Fibroblast of lung (primary cell): Measurements from ENCODE around the gene RERE. TPM values are rescaled to one million over a fixed set of nuclear protein-coding genes. Genes with fewer than 3 reads are reported as not detected.
A peak's percentile ranks its signal among the peaks of the same experiment; 100 is the strongest.

Experiments used
- DNase-seq, 2 donors: peaks; one replicate each; pipeline versions ENCODE4 v3.0.0 to v3.0.0-alpha.2; 2010; ENCODE audit warnings: low read depth in 2 of 2
- H2AFZ ChIP-seq: 2 replicates; pipeline ENCODE4 v1.5.1; 2012; ENCODE audit warnings: low read length, control low read depth, inconsistent platforms
- H3K27ac ChIP-seq: 2 replicates; pipeline ENCODE4 v1.5.1; 2011; ENCODE audit warnings: low read length, control low read depth; ENCODE audit not compliant: insufficient read depth
- H3K27me3 ChIP-seq: 2 replicates; pipeline ENCODE4 v1.5.1; 2011; ENCODE audit warnings: mild to moderate bottlenecking, low read length; ENCODE audit not compliant: control insufficient read depth, insufficient read depth
- H3K36me3 ChIP-seq: 2 replicates; pipeline ENCODE4 v1.5.1; 2011; ENCODE audit warnings: low read length; ENCODE audit not compliant: control insufficient read depth, insufficient read depth
- H3K4me1 ChIP-seq: 2 replicates; pipeline ENCODE4 v1.5.1; 2011; ENCODE audit warnings: low read length; ENCODE audit not compliant: control insufficient read depth, insufficient read depth; ENCODE audit errors: extremely low read depth
- H3K4me2 ChIP-seq: 2 replicates; pipeline ENCODE4 v1.5.1; 2011; ENCODE audit warnings: low read length, control low read depth; ENCODE audit not compliant: insufficient read depth; ENCODE audit errors: extremely low read depth
- H3K4me3 ChIP-seq, 4 experiments: fragments of 200-600 bp in 1 of 4; sonication (generic) in 1 of 4; replicated peaks in 1 of 4; 2 replicates each; pipeline ENCODE4 v1.5.1; 2011 to 2016; ENCODE audit warnings: low read length in 4 of 4, low read depth in 3 of 4, mild to moderate bottlenecking in 3 of 4, control low read depth in 2 of 4, inconsistent platforms in 1 of 4, mixed read lengths in 1 of 4; ENCODE audit not compliant: insufficient read depth in 1 of 4; ENCODE audit errors: control extremely low read depth in 1 of 4
- H3K79me2 ChIP-seq: 2 replicates; pipeline ENCODE4 v1.5.1; 2012; ENCODE audit warnings: mild to moderate bottlenecking, low read length, inconsistent platforms; ENCODE audit not compliant: control insufficient read depth, insufficient read depth
- H3K9ac ChIP-seq: 2 replicates; pipeline ENCODE4 v1.5.1; 2011; ENCODE audit warnings: mild to moderate bottlenecking, low read length, control low read depth; ENCODE audit not compliant: insufficient read depth
- H3K9me3 ChIP-seq: 2 replicates; pipeline ENCODE4 v1.5.1; 2012; ENCODE audit warnings: low read depth, low read length; ENCODE audit not compliant: control insufficient read depth, insufficient read depth
- H4K20me1 ChIP-seq: 2 replicates; pipeline ENCODE4 v1.5.1; 2011; ENCODE audit warnings: low read length; ENCODE audit not compliant: control insufficient read depth, insufficient read depth; ENCODE audit errors: extremely low read depth
- EZH2 ChIP-seq: IDR thresholded peaks from 2 replicates; pipeline ENCODE4 v1.5.1; 2012; ENCODE audit warnings: low read length, control low read depth, mild to moderate bottlenecking; ENCODE audit errors: missing control alignments
- polyA plus RNA-seq, 2 donors: library from polyadenylated mRNA; depleted of rRNA in 1 of 2; stranded (reverse) in 1 of 2; unstranded in 1 of 2; fragments of >200 nt; gene quantifications; 2 replicates each; pipeline ENCODE4 v1.2.1, GENCODE V29; 2011 to 2012; ENCODE audit warnings: missing spikeins in 1 of 2
- total RNA-seq: library from RNA; depleted of rRNA; stranded (reverse); fragments of >200 nt; gene quantifications from 2 replicates; pipeline ENCODE4 v1.2.1, GENCODE V29; 2014
- TF ChIP-seq, protein P1 (sequence below), 2 donors: IDR thresholded peaks in 1 of 2; conservative IDR thresholded peaks in 1 of 2; 1 replicate in 1 of 2; 2 replicates in 1 of 2; pipeline ENCODE4 v1.5.1; 2011 to 2012; ENCODE audit warnings: low read length in 2 of 2, control low read depth in 1 of 2, inconsistent platforms in 1 of 2, low read depth in 1 of 2, mild to moderate bottlenecking in 1 of 2

Gene RERE
- total and polyA plus RNA-seq, 2 donors (not counting 1 experiment from before 2014, with no cell fraction given), result 3.7 to 51.0 TPM

DNA sequence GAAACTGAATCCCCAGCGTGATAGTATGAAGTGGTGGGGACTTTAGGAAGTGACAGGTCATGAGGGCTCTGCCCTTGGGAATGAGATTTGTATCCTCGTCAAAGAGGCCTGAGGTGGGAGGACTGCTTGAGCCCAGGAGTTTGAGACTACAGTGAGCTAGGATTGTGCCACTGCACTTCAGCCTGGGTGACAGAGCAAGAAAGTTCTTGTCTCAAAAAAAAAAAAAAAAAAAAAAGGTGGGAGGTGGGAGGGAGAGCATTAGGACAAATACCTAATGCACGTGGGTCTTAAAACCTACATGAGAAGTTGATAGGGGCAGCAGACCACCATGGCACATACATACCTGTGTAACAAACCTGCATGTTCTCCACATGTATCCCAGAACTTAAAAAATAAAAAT, 24.0 kb upstream of the RERE start:
- Histone ChIP-seq H3K27me3 (no peaks in the 10 kb centered on the region), H3K36me3 (no peaks in the 10 kb centered on the region), H3K4me2 (no peak overlapping the region), H3K9ac (no peak overlapping the region), H2AFZ (no peak overlapping the region), H3K79me2 (no peaks in the 10 kb centered on the region), H3K4me1 (no peaks in the 10 kb centered on the region), H3K9me3 (no peaks in the 10 kb centered on the region), H4K20me1 (no peaks in the 10 kb centered on the region), H3K27ac (no peak overlapping the region), H3K4me3 (no peak overlapping the region)
- no peak for TF ChIP-seq EZH2
- TF ChIP-seq, protein P1, sequence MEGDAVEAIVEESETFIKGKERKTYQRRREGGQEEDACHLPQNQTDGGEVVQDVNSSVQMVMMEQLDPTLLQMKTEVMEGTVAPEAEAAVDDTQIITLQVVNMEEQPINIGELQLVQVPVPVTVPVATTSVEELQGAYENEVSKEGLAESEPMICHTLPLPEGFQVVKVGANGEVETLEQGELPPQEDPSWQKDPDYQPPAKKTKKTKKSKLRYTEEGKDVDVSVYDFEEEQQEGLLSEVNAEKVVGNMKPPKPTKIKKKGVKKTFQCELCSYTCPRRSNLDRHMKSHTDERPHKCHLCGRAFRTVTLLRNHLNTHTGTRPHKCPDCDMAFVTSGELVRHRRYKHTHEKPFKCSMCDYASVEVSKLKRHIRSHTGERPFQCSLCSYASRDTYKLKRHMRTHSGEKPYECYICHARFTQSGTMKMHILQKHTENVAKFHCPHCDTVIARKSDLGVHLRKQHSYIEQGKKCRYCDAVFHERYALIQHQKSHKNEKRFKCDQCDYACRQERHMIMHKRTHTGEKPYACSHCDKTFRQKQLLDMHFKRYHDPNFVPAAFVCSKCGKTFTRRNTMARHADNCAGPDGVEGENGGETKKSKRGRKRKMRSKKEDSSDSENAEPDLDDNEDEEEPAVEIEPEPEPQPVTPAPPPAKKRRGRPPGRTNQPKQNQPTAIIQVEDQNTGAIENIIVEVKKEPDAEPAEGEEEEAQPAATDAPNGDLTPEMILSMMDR (conservative IDR thresholded peaks at IDR 0.05 in 1 of 2, IDR thresholded peaks at IDR 0.05 in 1 of 2; ENCODE audit: low read depth in 1 of 2, low read length in 2 of 2), result no peak
- no peak for DNase-seq

DNA sequence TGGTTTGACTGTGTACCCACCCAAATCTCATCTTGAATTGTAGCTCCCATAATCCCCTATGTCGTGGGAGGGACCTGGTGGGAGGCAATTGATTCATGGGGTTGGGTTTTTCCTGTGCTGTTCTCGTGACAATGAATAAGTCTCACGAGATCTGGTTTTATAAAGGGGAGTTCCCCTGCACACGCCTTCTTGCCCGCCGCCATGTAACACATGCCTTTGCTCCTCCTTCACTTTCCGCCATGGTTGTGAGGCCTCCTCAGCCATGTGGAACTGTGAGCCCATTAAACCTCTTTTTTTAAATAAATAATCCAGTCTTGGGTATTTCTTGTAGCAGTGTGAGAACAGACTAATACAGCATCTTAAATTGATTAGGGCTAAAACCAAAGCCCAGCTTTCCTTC, 22.6 kb upstream of the RERE start:
- H3K9ac ChIP-seq, result no peak overlapping the region
- no peak for DNase-seq
- no peaks in the 10 kb centered on the region for H3K36me3 ChIP-seq
- H3K4me2 ChIP-seq, result no peak overlapping the region
- H3K4me1 ChIP-seq, result peaks cover 2% of the 10 kb centered on the region
- no peaks in the 10 kb centered on the region for H3K9me3 ChIP-seq
- no peaks in the 10 kb centered on the region for H3K79me2 ChIP-seq
- no peaks in the 10 kb centered on the region for H4K20me1 ChIP-seq
- no peaks in the 10 kb centered on the region for H3K27me3 ChIP-seq
- no peak overlapping the region for H2AFZ ChIP-seq
- H3K27ac ChIP-seq, result no peak overlapping the region
- no peak for TF ChIP-seq EZH2
- TF ChIP-seq, protein P1 (conservative IDR thresholded peaks at IDR 0.05 in 1 of 2, IDR thresholded peaks at IDR 0.05 in 1 of 2; ENCODE audit: low read depth in 1 of 2, low read length in 2 of 2), result no peak
- H3K4me3 ChIP-seq, result no peak overlapping the region

DNA sequence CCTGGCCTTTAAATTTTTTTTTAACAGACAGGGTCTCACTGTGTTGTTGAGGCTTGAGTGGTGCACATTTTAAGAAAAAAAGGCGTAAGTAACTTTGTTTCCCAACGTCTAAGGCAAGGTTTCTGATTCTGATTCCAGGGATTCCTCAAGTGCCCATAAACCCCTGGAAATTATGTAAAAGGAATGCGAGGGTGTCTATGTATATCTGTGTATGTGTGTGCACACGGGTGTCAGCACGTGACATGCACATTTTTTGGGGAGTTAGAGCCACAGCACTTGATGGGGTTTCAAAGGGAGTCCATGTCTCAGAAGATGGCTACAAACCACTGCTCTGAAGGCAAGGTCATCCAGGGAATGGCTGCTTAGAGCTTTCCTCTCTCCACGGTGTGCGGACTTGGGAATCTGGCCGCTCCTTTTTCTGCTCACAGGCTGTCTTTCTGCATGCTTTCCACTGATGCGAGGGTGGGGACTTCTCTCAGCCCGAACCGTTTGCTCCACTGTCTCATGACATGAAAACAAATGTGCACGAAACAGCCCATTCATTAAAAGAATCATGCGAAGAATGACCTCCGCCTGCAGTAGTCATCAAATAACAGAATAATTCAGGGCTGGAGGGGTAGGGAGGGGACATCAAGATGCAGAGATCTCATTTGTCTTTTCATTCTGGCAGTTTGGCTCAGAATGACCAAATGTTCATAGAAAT, 18.7 kb upstream of the RERE start:
- TF ChIP-seq EZH2, result no peak
- TF ChIP-seq, protein P1 (conservative IDR thresholded peaks at IDR 0.05 in 1 of 2, IDR thresholded peaks at IDR 0.05 in 1 of 2; ENCODE audit: low read depth in 1 of 2, low read length in 2 of 2), result no peak
- Histone ChIP-seq H3K27me3 (no peaks in the 10 kb centered on the region), H3K9me3 (no peaks in the 10 kb centered on the region), H3K79me2 (no peaks in the 10 kb centered on the region), H4K20me1 (no peaks in the 10 kb centered on the region), H3K9ac (no peak overlapping the region), H3K4me3 (no peak overlapping the region), H3K4me2 (peak overlapping the region; percentile 71), H3K4me1 (peaks cover 2% of the 10 kb centered on the region), H3K36me3 (no peaks in the 10 kb centered on the region), H3K27ac (no peak overlapping the region), H2AFZ (peak overlapping the region; percentile 86)
- DNase-seq, result peak in 1 of 2 donors; percentile 27
